ENCODE data around the gene TRMT61B. TPM values are rescaled to one million over a fixed set of nuclear protein-coding genes. Genes with fewer than 3 reads are reported as not detected.

Gene TRMT61B
- total RNA-seq, 1 donor from 2014 or later, result 9.4 TPM

- DNase-seq (ENCODE audit: low read depth in 2 of 2), result no peak
These were observed 1.5 kb downstream of the TRMT61B start for GRCh38 chr2:28868611-28869010.

- DNase-seq (ENCODE audit: low read depth in 2 of 2), result no peak
These were observed 14.1 kb downstream of the TRMT61B start for GRCh38 chr2:28855977-28856376.

- DNase-seq (ENCODE audit: low read depth in 2 of 2), result no peak
These were observed 14.9 kb downstream of the TRMT61B start for GRCh38 chr2:28855193-28855592.

GRCh38 chr2:28842042-28842441 lies 28.1 kb downstream of the TRMT61B start:
- no peak for DNase-seq (ENCODE audit: low read depth in 2 of 2)

GRCh38 chr2:28838971-28839370 lies 31.1 kb downstream of the TRMT61B start:
- no peak for DNase-seq (ENCODE audit: low read depth in 2 of 2)

- no peak for DNase-seq (ENCODE audit: low read depth in 2 of 2)
These were observed 34.3 kb downstream of the TRMT61B start for GRCh38 chr2:28835781-28836180.

GRCh38 chr2:28833740-28834470 lies 36.2 kb downstream of the TRMT61B start:
- DNase-seq (ENCODE audit: low read depth in 2 of 2), result no peak

GRCh38 chr2:28828382-28828781 lies 41.7 kb downstream of the TRMT61B start:
- peak in 1 of 2 donors; percentile 10 for DNase-seq (ENCODE audit: low read depth in 2 of 2)

- DNase-seq (ENCODE audit: low read depth in 2 of 2), result no peak
These were observed 45.2 kb downstream of the TRMT61B start for GRCh38 chr2:28824870-28825269.

- DNase-seq (ENCODE audit: low read depth in 2 of 2), result no peak
These were observed 45.9 kb downstream of the TRMT61B start for GRCh38 chr2:28824207-28824606.

- DNase-seq (ENCODE audit: low read depth in 2 of 2), result no peak
These were observed 48.1 kb downstream of the TRMT61B start for GRCh38 chr2:28822036-28822435.

- DNase-seq (ENCODE audit: low read depth in 2 of 2), result peak; percentile 18 to 64
These were observed 48.7 kb downstream of the TRMT61B start for GRCh38 chr2:28821295-28821958.

- DNase-seq (ENCODE audit: low read depth in 2 of 2), result no peak
These were observed 52.1 kb downstream of the TRMT61B start for GRCh38 chr2:28818053-28818452.

- peak; percentile 9 to 80 for DNase-seq (ENCODE audit: low read depth in 2 of 2)
These were observed 59.5 kb downstream of the TRMT61B start, which contains the start of gene SPDYA for GRCh38 chr2:28810384-28811285. SPDYA (plus strand) TSS chr2:28810834; CDS start chr2:28816015, 5,181 bp downstream.

- no peak for DNase-seq (ENCODE audit: low read depth in 2 of 2)
These were observed 60.2 kb downstream of the TRMT61B start for GRCh38 chr2:28809927-28810326.

GRCh38 chr2:28802975-28803429 lies 67.1 kb downstream of the TRMT61B start:
- DNase-seq (ENCODE audit: low read depth in 2 of 2), result no peak

- no peak for DNase-seq (ENCODE audit: low read depth in 2 of 2)
These were observed 68.4 kb downstream of the TRMT61B start for GRCh38 chr2:28801726-28802125.

Other genes starting within 250 kb of the TRMT61B start
- gene PPP1CB, start 118.5 kb downstream of the TRMT61B start, total RNA-seq, result 102 and 108 TPM in 2 replicates
- 0.13 and 0.26 TPM in 2 replicates for gene SPDYA, start 59.5 kb downstream of the TRMT61B start, total RNA-seq
- gene WDR43, start 24.4 kb upstream of the TRMT61B start, total RNA-seq, result 35.9 and 49.6 TPM in 2 replicates
- gene TOGARAM2, start 111.0 kb upstream of the TRMT61B start, total RNA-seq, result under 0.01 and 0.13 TPM in 2 replicates
- gene PCARE, start 204.2 kb upstream of the TRMT61B start, total RNA-seq, result not detected in 2 replicates
- 8.1 and 10.7 TPM in 2 replicates for gene CLIP4, start 245.1 kb upstream of the TRMT61B start, total RNA-seq